Measurements from ENCODE around the gene LGALS1. TPM values are rescaled to one million over a fixed set of nuclear protein-coding genes. Genes with fewer than 3 reads are reported as not detected.

The LGALS1 gene
- total RNA-seq, 1 experiment from 2014 or later: 1,080 TPM

- Histone ChIP-seq H3K4me2 (ENCODE audit: low read length) (peak within 1 kb of the TSS; percentile 90), H3K4me1 (ENCODE audit: control insufficient read depth in 1 of 2, insufficient read depth in 2 of 2, low read length in 2 of 2) (peaks cover 30 to 63% of the 10 kb centered on the region in 2 experiments), H3K27me3 (ENCODE audit: insufficient read depth, low read length) (no peaks in the 10 kb centered on the region), H4K20me1 (ENCODE audit: insufficient read depth) (peaks cover 4% of the 10 kb centered on the region; the same call in 1 of the 2 replicates), H3K9me2 (ENCODE audit: insufficient read depth) (no peaks in the 10 kb centered on the region), H2AFZ (ENCODE audit: low read depth, low read length, poor library complexity, severe bottlenecking) (no peak within 1 kb of the TSS), H3K27ac (ENCODE audit: low read depth, low read length) (peak within 1 kb of the TSS; percentile 87), H3K36me3 (ENCODE audit: control insufficient read depth in 1 of 2, insufficient read depth in 2 of 2, low read length in 2 of 2) (peaks cover 9 to 24% of the 10 kb centered on the region in 2 experiments; a peak in 2 of 4 replicates), H3K79me2 (ENCODE audit: insufficient read depth, low read length) (peaks cover 28% of the 10 kb centered on the region), H3K9me3 (ENCODE audit: control insufficient read depth in 1 of 2, insufficient read depth in 1 of 2, low read depth in 1 of 2, low read length in 2 of 2) (no peaks in the 10 kb centered on the region), H3K9ac (ENCODE audit: low read length) (peak within 1 kb of the TSS; percentile 99), H3K4me3 (replicated peaks in 1 of 2; ENCODE audit: low read depth in 1 of 2, low read length in 2 of 2) (peak within 1 kb of the TSS; percentile 82 to 100)
- TF ChIP-seq ZFX (IDR thresholded peaks at IDR 0.05) (peak; percentile 90; the same call in 1 of the 2 replicates), MAX (IDR thresholded peaks at IDR 0.05) (peak; percentile 91), ZNF274 (IDR thresholded peaks at IDR 0.05; ENCODE audit: low read depth, low read length) (no peak), TCF7L2 (IDR thresholded peaks at IDR 0.05; ENCODE audit: borderline replicate concordance, extremely low read depth, insufficient read depth, insufficient read length) (peak; percentile 29), SP1 (IDR thresholded peaks at IDR 0.05; ENCODE audit: low read depth) (peak; percentile 95), EGR1 (IDR thresholded peaks at IDR 0.05; ENCODE audit: low read depth) (no peak), CBX3 (IDR thresholded peaks at IDR 0.05; ENCODE audit: low read depth) (peak; percentile 68), SRF (IDR thresholded peaks at IDR 0.05; ENCODE audit: low read depth) (0 out of 2 replicates have a peak, but pooled peaks have one; percentile 29), CTCF (IDR thresholded peaks at IDR 0.05 in 2 of 3, conservative IDR thresholded peaks at IDR 0.05 in 1 of 3; ENCODE audit: borderline replicate concordance in 1 of 3, insufficient read depth in 1 of 3, low read depth in 2 of 3, low read length in 2 of 3) (no peak), CEBPB (IDR thresholded peaks at IDR 0.05; ENCODE audit: low read depth) (no peak), YY1 (IDR thresholded peaks at IDR 0.05; ENCODE audit: extremely low read depth, insufficient replicate concordance, low read depth, low read length) (peak; percentile 51), POLR2A (IDR thresholded peaks at IDR 0.05; ENCODE audit: borderline replicate concordance, extremely low read depth, insufficient read depth, insufficient read length) (peak; percentile 44), POLR2AphosphoS5 (IDR thresholded peaks at IDR 0.05; ENCODE audit: low read depth, low read length) (peak; percentile 78)
- intact Hi-C loops (cut with micrococcal nuclease): loop anchor here (5.0 kb wide), 1 partner anchor 61 kb away; no protein-coding TSS in a partner anchor
- POLR2A ChIA-PET: interaction anchor here (0.6 to 2.2 kb wide), 7 partner anchors 9 to 78 kb away, joined by 3 to 9 read pairs (median 4); partner anchors contain the start of genes GGA1 and LGALS1
- RAD21 ChIA-PET (ENCODE audit: low non-redundant PET in 1 of 2, low total read pairs in 2 of 2, uncharacterized antibody in 2 of 2, unreplicated experiment in 2 of 2): interaction anchor here in 1 of 2 experiments (1.4 kb wide), 1 partner anchor 43 kb away, joined by 3 read pairs; no protein-coding TSS in a partner anchor
- CTCF ChIA-PET: interaction anchor here (1.0 to 2.3 kb wide), 2 partner anchors 9 to 43 kb away, joined by 4 to 8 read pairs; no protein-coding TSS in a partner anchor
- ATAC-seq: peak; percentile 77
- TSS peak; percentile 78 for BruUV-seq (replicated peaks)
- DNase-seq (ENCODE audit: low read depth, low spot score): peak; percentile 86
These were observed 10.9 kb downstream of the LGALS1 start, which contains the start of gene NOL12 for GRCh38 chr22:37686002-37686982. NOL12 (plus strand) TSS chr22:37686343; CDS start chr22:37686393, 50 bp downstream.

All from HCT116 (cell line).